Measurements from ENCODE around the gene DSCAML1.

DSCAML1 gene

DNA sequence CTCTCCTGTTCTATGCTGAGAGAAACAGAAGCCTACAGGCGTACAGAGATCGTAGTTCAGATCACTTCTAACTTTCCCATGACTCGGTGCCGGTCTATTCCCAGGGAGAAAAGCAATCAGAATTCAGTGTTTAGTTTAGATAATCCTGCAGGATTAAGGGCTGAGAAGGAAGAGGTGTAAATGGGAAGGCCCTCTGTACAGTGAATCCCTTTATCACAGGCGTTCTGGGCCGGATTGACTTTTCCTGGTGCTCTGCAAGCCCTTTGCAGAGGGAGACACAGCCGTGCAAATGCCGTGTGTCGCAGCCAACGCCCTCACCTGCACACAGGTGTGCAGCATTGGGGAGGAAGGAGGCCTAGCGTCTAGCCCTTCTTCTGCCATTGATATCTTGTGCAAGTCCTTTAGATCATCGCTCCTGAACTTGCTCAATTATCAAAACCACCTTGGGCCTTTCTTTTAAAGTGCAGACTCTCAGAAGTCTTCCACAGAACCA, 90.6 kb downstream of the DSCAML1 start:
- TF ChIP-seq, protein P1, sequence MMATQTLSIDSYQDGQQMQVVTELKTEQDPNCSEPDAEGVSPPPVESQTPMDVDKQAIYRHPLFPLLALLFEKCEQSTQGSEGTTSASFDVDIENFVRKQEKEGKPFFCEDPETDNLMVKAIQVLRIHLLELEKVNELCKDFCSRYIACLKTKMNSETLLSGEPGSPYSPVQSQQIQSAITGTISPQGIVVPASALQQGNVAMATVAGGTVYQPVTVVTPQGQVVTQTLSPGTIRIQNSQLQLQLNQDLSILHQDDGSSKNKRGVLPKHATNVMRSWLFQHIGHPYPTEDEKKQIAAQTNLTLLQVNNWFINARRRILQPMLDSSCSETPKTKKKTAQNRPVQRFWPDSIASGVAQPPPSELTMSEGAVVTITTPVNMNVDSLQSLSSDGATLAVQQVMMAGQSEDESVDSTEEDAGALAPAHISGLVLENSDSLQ (IDR thresholded peaks at IDR 0.05), result no peak
- no peak for TF ChIP-seq FOXK2 (IDR thresholded peaks at IDR 0.05)
- TF ChIP-seq FOXM1 (IDR thresholded peaks at IDR 0.05; ENCODE audit: borderline replicate concordance), result no peak
- no peak for TF ChIP-seq BHLHE40 (IDR thresholded peaks at IDR 0.05; ENCODE audit: borderline replicate concordance)
- TF ChIP-seq LEF1 (IDR thresholded peaks at IDR 0.05; ENCODE audit: borderline replicate concordance), result no peak
- TF ChIP-seq L3MBTL2 (conservative IDR thresholded peaks at IDR 0.05), result no peak
- TF ChIP-seq ELF4 (IDR thresholded peaks at IDR 0.05), result no peak
- no peak for TF ChIP-seq CTBP1 (IDR thresholded peaks at IDR 0.05; ENCODE audit: borderline replicate concordance)
- TF ChIP-seq HDGF (IDR thresholded peaks at IDR 0.05; ENCODE audit: borderline replicate concordance), result no peak
- no peak for TF ChIP-seq SUZ12 (IDR thresholded peaks at IDR 0.05)
- TF ChIP-seq NFRKB (IDR thresholded peaks at IDR 0.05), result no peak
- no peak for TF ChIP-seq SP1 (IDR thresholded peaks at IDR 0.05)
- TF ChIP-seq FOXA1 (IDR thresholded peaks at IDR 0.05), result no peak
- TF ChIP-seq TARDBP (IDR thresholded peaks at IDR 0.05), result no peak
- no peak for TF ChIP-seq ARNT (IDR thresholded peaks at IDR 0.05)
- no peak for TF ChIP-seq ZNF384 (IDR thresholded peaks at IDR 0.05)
- ChIA-PET CTCF (no interaction called here), POLR2A (no interaction called here)
- DNase-seq (ENCODE audit: extremely low spot score), result no peak

DNA sequence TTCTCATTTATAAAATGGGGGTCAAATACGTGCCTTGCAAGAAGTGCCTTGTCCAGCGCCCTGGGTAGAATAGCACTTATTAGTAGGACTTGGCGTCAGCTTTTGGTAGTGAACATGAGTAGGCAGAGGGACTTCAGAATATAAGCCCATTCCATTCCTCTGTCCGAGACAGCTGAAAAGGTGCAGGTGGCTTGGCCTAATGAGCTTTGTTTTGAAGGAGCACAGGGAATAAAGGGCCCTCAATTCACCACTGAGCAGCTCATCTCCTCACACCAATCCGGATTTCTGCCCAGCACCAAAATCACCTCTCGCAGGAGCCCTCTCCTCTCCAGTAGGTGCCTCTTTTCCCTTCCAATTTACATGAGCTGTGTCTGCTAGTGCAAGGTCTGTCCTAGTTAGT, 91.2 kb downstream of the DSCAML1 start:
- ChIA-PET POLR2A (no interaction called here), CTCF (no interaction called here)
- TF ChIP-seq SP1 (IDR thresholded peaks at IDR 0.05) (no peak), FOXM1 (IDR thresholded peaks at IDR 0.05; ENCODE audit: borderline replicate concordance) (no peak), ELF4 (IDR thresholded peaks at IDR 0.05) (no peak), FOXK2 (IDR thresholded peaks at IDR 0.05) (no peak), NFRKB (IDR thresholded peaks at IDR 0.05) (no peak), ZNF384 (IDR thresholded peaks at IDR 0.05) (no peak), ARNT (IDR thresholded peaks at IDR 0.05) (no peak), CTBP1 (IDR thresholded peaks at IDR 0.05; ENCODE audit: borderline replicate concordance) (no peak), SUZ12 (IDR thresholded peaks at IDR 0.05) (no peak), BHLHE40 (IDR thresholded peaks at IDR 0.05; ENCODE audit: borderline replicate concordance) (no peak), L3MBTL2 (conservative IDR thresholded peaks at IDR 0.05) (no peak), TARDBP (IDR thresholded peaks at IDR 0.05) (no peak), FOXA1 (IDR thresholded peaks at IDR 0.05) (no peak), HDGF (IDR thresholded peaks at IDR 0.05; ENCODE audit: borderline replicate concordance) (no peak), LEF1 (IDR thresholded peaks at IDR 0.05; ENCODE audit: borderline replicate concordance) (no peak)
- TF ChIP-seq, protein P1 (IDR thresholded peaks at IDR 0.05), result no peak
- no peak for DNase-seq (ENCODE audit: extremely low spot score)

DNA sequence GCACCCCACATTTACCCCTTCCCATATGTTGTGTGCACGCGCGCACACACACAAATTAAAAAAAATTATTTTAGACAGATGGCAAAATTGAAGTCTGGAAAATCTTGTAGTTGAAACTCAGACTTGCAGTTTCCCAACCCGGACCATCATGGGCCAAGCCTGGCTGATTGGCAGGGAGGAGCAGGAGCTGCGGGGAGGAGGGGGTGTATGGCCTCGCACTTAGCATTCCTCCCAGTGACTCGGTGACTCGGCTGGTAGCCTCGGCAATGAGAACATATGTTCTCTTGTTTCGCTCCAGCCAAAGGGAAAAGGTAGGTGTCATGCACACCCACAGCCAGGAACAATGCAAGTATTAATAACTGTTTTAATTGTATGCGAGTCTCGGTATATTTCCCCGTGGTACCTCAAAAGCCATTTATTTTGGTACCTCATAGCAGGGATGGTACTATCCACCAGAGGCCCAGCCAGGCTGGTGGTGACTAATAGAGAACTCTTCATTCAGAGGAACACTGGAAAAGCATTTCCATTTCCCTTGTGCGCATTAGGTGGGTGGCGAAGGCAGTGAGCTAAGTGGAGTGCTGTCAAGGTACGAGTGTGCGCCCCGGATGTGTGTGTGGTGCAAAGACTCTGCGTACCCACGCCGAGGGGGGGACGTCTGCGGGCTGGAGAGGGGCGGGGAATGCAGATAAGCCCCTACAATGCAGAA, 92.5 kb downstream of the DSCAML1 start:
- CTCF ChIA-PET, result no interaction called here
- POLR2A ChIA-PET, result no interaction called here
- no peak for DNase-seq (ENCODE audit: extremely low spot score)
- TF ChIP-seq BHLHE40 (IDR thresholded peaks at IDR 0.05; ENCODE audit: borderline replicate concordance) (no peak), HDGF (IDR thresholded peaks at IDR 0.05; ENCODE audit: borderline replicate concordance) (no peak), FOXK2 (IDR thresholded peaks at IDR 0.05) (no peak), TARDBP (IDR thresholded peaks at IDR 0.05) (no peak), ELF4 (IDR thresholded peaks at IDR 0.05) (no peak), SP1 (IDR thresholded peaks at IDR 0.05) (no peak), ZNF384 (IDR thresholded peaks at IDR 0.05) (no peak), NFRKB (IDR thresholded peaks at IDR 0.05) (no peak), FOXA1 (IDR thresholded peaks at IDR 0.05) (no peak), ARNT (IDR thresholded peaks at IDR 0.05) (no peak), LEF1 (IDR thresholded peaks at IDR 0.05; ENCODE audit: borderline replicate concordance) (no peak), SUZ12 (IDR thresholded peaks at IDR 0.05) (no peak), L3MBTL2 (conservative IDR thresholded peaks at IDR 0.05) (no peak), FOXM1 (IDR thresholded peaks at IDR 0.05; ENCODE audit: borderline replicate concordance) (no peak), CTBP1 (IDR thresholded peaks at IDR 0.05; ENCODE audit: borderline replicate concordance) (no peak)
- TF ChIP-seq, protein P1 (IDR thresholded peaks at IDR 0.05), result no peak

DNA sequence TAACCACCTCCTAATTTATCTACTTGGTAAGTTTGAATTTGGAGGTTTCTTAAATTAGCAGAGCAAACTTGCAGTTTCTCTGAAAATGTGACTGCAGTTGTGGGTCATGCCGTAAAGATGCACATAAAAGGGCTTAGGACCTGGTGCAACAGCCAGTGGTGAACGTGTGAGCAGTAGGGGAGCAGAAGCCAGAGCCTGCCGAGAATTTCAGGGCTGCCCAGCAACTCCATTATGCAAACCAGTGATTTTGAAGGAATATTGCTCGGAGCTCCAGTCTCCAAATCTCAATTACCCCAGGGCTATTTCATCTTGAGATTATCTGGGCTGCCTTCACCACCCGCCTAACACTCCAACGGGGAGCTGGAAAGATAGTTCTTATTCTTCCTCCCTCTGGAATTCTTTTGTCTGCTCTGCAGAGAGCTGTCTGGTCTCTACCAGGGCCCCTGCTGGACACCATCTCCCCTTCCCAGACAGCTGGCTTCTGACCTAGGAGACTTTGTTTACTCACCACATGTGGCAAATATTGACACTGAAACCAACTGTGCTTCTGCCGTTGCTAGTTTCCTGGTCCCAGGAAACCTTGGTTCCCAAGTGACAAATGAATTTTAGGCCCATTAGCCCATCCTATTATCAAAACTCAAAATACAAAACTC, 93.9 kb downstream of the DSCAML1 start:
- POLR2A ChIA-PET, result no interaction called here
- CTCF ChIA-PET, result no interaction called here
- no peak for DNase-seq (ENCODE audit: extremely low spot score)
- no peak for TF ChIP-seq SUZ12 (IDR thresholded peaks at IDR 0.05)
- TF ChIP-seq TARDBP (IDR thresholded peaks at IDR 0.05), result no peak
- TF ChIP-seq SP1 (IDR thresholded peaks at IDR 0.05), result no peak
- no peak for TF ChIP-seq ZNF384 (IDR thresholded peaks at IDR 0.05)
- TF ChIP-seq FOXM1 (IDR thresholded peaks at IDR 0.05; ENCODE audit: borderline replicate concordance), result no peak
- TF ChIP-seq ELF4 (IDR thresholded peaks at IDR 0.05), result no peak
- no peak for TF ChIP-seq LEF1 (IDR thresholded peaks at IDR 0.05; ENCODE audit: borderline replicate concordance)
- no peak for TF ChIP-seq L3MBTL2 (conservative IDR thresholded peaks at IDR 0.05)
- TF ChIP-seq HDGF (IDR thresholded peaks at IDR 0.05; ENCODE audit: borderline replicate concordance), result no peak
- TF ChIP-seq FOXA1 (IDR thresholded peaks at IDR 0.05), result no peak
- TF ChIP-seq, protein P1 (IDR thresholded peaks at IDR 0.05), result no peak

DNA sequence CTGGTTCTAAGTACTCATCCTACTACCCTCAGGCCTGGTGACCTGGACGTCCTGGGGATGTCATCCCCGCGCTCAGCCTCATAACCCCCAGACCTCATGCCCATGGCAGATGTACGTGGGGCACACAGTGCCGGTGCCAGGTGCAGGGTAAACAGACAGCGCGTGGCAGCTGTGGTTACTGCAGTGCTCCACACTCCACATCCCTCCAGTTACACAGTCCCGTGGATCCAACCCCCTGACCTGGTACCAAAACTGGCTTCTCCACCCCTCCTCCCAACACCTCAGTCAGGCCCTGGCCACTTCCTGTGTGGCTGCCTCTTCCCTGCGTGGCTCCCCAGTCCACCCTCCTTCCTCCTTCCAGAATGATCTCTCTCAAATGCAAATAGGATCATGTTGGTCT, 95.2 kb downstream of the DSCAML1 start:
- DNase-seq (ENCODE audit: extremely low spot score), result no peak
- CTCF ChIA-PET, result no interaction called here

More for the DNA sequence above, 95.2 kb downstream of the DSCAML1 start:
- TF ChIP-seq BHLHE40 (IDR thresholded peaks at IDR 0.05; ENCODE audit: borderline replicate concordance) (no peak), NFRKB (IDR thresholded peaks at IDR 0.05) (no peak), ELF4 (IDR thresholded peaks at IDR 0.05) (no peak), FOXA1 (IDR thresholded peaks at IDR 0.05) (no peak)
- TF ChIP-seq, protein P1 (IDR thresholded peaks at IDR 0.05), result no peak
- POLR2A ChIA-PET, result no interaction called here
